HepG2 (cell line): ENCODE data around the gene MYCBPAP. TPM values are rescaled to one million over a fixed set of nuclear protein-coding genes. Genes with fewer than 3 reads are reported as not detected.

ENCODE experiments used
- EP300 ChIP-seq, 3 experiments: sonication (generic) in 1 of 3; formaldehyde crosslinking in 1 of 3; IDR thresholded peaks; 2 replicates each; pipeline versions ENCODE4 v1.5.1 to v1.6.1; 2011 to 2020; ENCODE audit warnings: low read depth in 2 of 3, low read length in 2 of 3, borderline replicate concordance in 1 of 3, improper control_type of control experiment in 1 of 3, mild to moderate bottlenecking in 1 of 3, missing genetic modification reagents in 1 of 3, moderate library complexity in 1 of 3
- HNRNPUL1 ChIP-seq: fragments of 200-400 bp; formaldehyde crosslinking; IDR thresholded peaks from 2 replicates; pipeline ENCODE4 v1.6.1; 2017; ENCODE audit warnings: low read depth, mild to moderate bottlenecking, low read length, moderate library complexity
- SOX6 ChIP-seq, 2 experiments: fragments of 450-650 bp in 1 of 2; sonication (generic) in 1 of 2; formaldehyde crosslinking in 1 of 2; IDR thresholded peaks; 2 replicates each; pipeline versions ENCODE4 v1.4.0 to v1.6.1; 2017 to 2020; ENCODE audit warnings: antibody characterized with exemption in 1 of 2, mild to moderate bottlenecking in 1 of 2, missing genetic modification reagents in 1 of 2
- ZNF225 ChIP-seq: sonication (generic); formaldehyde crosslinking; IDR thresholded peaks from 2 replicates; pipeline ENCODE4 v1.4.0; 2020; ENCODE audit warnings: mild to moderate bottlenecking, missing genetic modification reagents
- ZNF674 ChIP-seq: sonication (generic); formaldehyde crosslinking; IDR thresholded peaks from 2 replicates; pipeline ENCODE4 v1.5.0; 2020; ENCODE audit warnings: low read depth, mild to moderate bottlenecking, missing genetic modification reagents
- polyA plus RNA-seq, 8 experiments: library from polyadenylated mRNA; depleted of rRNA in 3 of 8; stranded (reverse) in 7 of 8; unstranded in 1 of 8; fragments of >200 nt; fragmentation: Illumina TruSeq in 4 of 8; extraction: Trizol in 4 of 8; gene quantifications; 2 replicates each; pipeline versions ENCODE4 v1.2.1 to v1.2.3, GENCODE V29; 2011 to 2016; ENCODE audit warnings: low read depth in 4 of 8, missing spikeins in 1 of 8, mixed read lengths in 1 of 8; ENCODE audit not compliant: insufficient read depth in 1 of 8
- total RNA-seq, 5 experiments: library from RNA; depleted of rRNA; stranded (reverse); fragments of >200 nt; fragmentation: Illumina TruSeq; extraction: Trizol; gene quantifications; 2 replicates each; pipeline ENCODE4 v1.2.3, GENCODE V29; 2016; ENCODE audit warnings: low read depth in 1 of 5
- TF ChIP-seq, protein P1 (sequence below): IDR thresholded peaks from 2 replicates; pipeline ENCODE4 v1.6.1; 2016; ENCODE audit warnings: low read depth, control low read depth
- TF ChIP-seq, protein P2 (sequence below), 2 experiments: sonication (generic) in 1 of 2; formaldehyde crosslinking in 1 of 2; IDR thresholded peaks; 2 replicates each; pipeline versions ENCODE4 v1.5.1 to v1.6.1; 2011 to 2020; ENCODE audit warnings: borderline replicate concordance in 1 of 2, low read depth in 1 of 2, low read length in 1 of 2, mild to moderate bottlenecking in 1 of 2, missing genetic modification reagents in 1 of 2, moderate library complexity in 1 of 2
- TF ChIP-seq, protein P3 (sequence below): sonication (generic); formaldehyde crosslinking; conservative IDR thresholded peaks from 2 replicates; pipeline ENCODE4 v1.8.1; 2023; ENCODE audit warnings: missing genetic modification reagents
- TF ChIP-seq, protein P4 (sequence below): IDR thresholded peaks from 2 replicates; pipeline ENCODE4 v1.6.1; 2016; ENCODE audit warnings: missing compliant biosample characterization, missing genetic modification reagents, borderline replicate concordance
- TF ChIP-seq, protein P5 (sequence below): sonication (generic); formaldehyde crosslinking; conservative IDR thresholded peaks from 2 replicates; pipeline ENCODE4 v1.4.0; 2020; ENCODE audit warnings: missing genetic modification reagents

The MYCBPAP gene
- total and polyA plus RNA-seq, 2 of the 13 experiments (the other 11 are each of a cell fraction or from before 2014, with no cell fraction given): 0.22 to 0.24 TPM

DNA sequence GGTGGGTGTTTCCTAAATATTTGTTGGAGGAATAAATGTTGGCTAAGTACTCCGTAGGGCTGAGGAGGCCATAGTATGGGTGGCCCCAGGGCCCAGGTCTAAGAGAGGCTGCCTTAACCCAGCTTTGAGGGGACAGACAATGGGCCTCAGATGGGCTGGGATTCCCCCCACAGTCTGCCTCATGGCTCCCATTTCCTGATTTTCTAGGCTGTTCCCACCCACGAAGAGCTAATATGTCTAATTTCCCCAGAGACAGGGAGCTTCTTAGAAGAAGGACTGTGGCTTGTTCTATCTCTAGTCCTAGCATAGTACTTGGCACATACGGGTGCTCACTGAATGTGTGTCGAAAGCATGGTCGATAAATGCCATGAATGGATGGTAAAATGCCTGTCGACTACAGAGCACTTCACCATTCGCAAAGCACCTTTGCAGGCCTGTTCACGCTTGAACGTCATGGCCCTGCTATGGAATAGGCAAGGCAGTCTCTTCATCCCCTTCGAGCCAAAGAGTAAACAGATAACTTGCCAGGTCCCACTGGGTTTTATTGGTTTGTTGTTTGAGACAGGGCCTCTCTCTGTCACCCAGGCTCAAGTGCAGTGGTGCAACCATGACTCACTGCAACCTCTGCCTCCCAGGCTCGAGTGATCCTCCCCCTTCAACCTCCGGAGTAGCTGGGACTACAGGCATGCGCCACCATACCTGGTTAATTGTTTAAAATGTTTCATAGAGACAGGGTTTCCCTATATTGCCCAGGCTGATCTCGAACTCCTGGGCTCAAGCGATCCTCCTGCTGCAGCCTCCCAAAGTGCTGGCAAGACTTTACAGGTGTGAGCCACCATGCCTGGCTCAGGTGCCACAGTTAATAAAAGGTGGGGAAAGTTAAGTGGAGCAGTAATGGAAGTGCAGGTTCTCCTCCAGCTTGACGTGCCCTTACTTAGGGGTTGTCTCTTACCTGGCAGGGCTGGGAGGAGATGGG, 49.2 kb upstream of the MYCBPAP start (continued):
- TF ChIP-seq ZNF225 (CRISPR knock-in tag): no peak; the same call in 1 of the 2 replicates
- no peak for TF ChIP-seq SOX6 (IDR thresholded peaks at IDR 0.05)
- TF ChIP-seq SOX6 (CRISPR knock-in tag; IDR thresholded peaks at IDR 0.05): peak; percentile 82
- TF ChIP-seq HNRNPUL1: no peak
- TF ChIP-seq, protein P1, sequence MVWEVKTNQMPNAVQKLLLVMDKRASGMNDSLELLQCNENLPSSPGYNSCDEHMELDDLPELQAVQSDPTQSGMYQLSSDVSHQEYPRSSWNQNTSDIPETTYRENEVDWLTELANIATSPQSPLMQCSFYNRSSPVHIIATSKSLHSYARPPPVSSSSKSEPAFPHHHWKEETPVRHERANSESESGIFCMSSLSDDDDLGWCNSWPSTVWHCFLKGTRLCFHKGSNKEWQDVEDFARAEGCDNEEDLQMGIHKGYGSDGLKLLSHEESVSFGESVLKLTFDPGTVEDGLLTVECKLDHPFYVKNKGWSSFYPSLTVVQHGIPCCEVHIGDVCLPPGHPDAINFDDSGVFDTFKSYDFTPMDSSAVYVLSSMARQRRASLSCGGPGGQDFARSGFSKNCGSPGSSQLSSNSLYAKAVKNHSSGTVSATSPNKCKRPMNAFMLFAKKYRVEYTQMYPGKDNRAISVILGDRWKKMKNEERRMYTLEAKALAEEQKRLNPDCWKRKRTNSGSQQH: no peak
- peak; percentile 93 for TF ChIP-seq ZNF674
- TF ChIP-seq, protein P2, sequence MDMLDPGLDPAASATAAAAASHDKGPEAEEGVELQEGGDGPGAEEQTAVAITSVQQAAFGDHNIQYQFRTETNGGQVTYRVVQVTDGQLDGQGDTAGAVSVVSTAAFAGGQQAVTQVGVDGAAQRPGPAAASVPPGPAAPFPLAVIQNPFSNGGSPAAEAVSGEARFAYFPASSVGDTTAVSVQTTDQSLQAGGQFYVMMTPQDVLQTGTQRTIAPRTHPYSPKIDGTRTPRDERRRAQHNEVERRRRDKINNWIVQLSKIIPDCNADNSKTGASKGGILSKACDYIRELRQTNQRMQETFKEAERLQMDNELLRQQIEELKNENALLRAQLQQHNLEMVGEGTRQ (IDR thresholded peaks at IDR 0.05; ENCODE audit: low read depth, low read length): no peak
- TF ChIP-seq, protein P2 (CRISPR knock-in tag; IDR thresholded peaks at IDR 0.05; ENCODE audit: borderline replicate concordance): no peak
- TF ChIP-seq, protein P3, sequence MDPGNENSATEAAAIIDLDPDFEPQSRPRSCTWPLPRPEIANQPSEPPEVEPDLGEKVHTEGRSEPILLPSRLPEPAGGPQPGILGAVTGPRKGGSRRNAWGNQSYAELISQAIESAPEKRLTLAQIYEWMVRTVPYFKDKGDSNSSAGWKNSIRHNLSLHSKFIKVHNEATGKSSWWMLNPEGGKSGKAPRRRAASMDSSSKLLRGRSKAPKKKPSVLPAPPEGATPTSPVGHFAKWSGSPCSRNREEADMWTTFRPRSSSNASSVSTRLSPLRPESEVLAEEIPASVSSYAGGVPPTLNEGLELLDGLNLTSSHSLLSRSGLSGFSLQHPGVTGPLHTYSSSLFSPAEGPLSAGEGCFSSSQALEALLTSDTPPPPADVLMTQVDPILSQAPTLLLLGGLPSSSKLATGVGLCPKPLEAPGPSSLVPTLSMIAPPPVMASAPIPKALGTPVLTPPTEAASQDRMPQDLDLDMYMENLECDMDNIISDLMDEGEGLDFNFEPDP (CRISPR knock-in tag): no peak
- TF ChIP-seq, protein P4, sequence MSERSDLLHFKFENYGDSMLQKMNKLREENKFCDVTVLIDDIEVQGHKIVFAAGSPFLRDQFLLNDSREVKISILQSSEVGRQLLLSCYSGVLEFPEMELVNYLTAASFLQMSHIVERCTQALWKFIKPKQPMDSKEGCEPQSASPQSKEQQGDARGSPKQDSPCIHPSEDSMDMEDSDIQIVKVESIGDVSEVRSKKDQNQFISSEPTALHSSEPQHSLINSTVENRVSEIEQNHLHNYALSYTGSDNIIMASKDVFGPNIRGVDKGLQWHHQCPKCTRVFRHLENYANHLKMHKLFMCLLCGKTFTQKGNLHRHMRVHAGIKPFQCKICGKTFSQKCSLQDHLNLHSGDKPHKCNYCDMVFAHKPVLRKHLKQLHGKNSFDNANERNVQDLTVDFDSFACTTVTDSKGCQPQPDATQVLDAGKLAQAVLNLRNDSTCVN (CRISPR knock-in tag): peak; percentile 24; the same call in 1 of the 2 replicates
- TF ChIP-seq, protein P5, sequence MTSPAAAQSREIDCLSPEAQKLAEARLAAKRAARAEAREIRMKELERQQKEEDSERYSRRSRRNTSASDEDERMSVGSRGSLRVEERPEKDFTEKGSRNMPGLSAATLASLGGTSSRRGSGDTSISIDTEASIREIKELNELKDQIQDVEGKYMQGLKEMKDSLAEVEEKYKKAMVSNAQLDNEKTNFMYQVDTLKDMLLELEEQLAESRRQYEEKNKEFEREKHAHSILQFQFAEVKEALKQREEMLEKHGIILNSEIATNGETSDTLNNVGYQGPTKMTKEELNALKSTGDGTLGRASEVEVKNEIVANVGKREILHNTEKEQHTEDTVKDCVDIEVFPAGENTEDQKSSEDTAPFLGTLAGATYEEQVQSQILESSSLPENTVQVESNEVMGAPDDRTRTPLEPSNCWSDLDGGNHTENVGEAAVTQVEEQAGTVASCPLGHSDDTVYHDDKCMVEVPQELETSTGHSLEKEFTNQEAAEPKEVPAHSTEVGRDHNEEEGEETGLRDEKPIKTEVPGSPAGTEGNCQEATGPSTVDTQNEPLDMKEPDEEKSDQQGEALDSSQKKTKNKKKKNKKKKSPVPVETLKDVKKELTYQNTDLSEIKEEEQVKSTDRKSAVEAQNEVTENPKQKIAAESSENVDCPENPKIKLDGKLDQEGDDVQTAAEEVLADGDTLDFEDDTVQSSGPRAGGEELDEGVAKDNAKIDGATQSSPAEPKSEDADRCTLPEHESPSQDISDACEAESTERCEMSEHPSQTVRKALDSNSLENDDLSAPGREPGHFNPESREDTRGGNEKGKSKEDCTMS (CRISPR knock-in tag): no peak
- peak; percentile 39 to 57; a peak in 2 of 4 replicates for TF ChIP-seq EP300 (IDR thresholded peaks at IDR 0.05; ENCODE audit: low read depth in 2 of 2, low read length in 2 of 2)
- TF ChIP-seq EP300 (CRISPR knock-in tag; IDR thresholded peaks at IDR 0.05; ENCODE audit: borderline replicate concordance): no peak; the same call in 1 of the 2 replicates
